SH-SY5Y (cell line): Measurements from ENCODE around the gene PNPLA2.

Experiments used
- GATA2 ChIP-seq: IDR thresholded peaks from 2 replicates; pipeline ENCODE4 v1.6.1; 2011; ENCODE audit warnings: mild to moderate bottlenecking, low read depth, low read length
- GATA3 ChIP-seq: IDR thresholded peaks from 2 replicates; pipeline ENCODE4 v1.6.1; 2011; ENCODE audit warnings: low read depth, mild to moderate bottlenecking, low read length, moderate library complexity

DNA sequence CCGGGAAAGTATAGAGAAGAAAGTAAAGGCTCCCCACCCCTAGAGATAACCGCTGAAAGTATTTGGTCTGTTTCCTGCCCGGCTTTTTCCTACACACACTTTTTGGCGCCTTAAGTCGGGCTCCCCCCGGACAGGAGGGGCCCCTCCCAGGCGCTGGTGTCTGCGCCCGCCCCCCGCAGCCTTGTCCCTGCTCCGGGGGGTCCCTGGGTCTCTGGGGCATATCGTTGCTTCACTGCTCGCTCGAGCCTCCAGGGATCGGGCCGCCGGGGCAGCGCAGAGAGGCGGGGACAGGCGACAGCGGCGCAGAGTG, 8.1 kb downstream of the PNPLA2 start:
- TF ChIP-seq GATA3 (no peak), GATA2 (no peak)
